Measurements from ENCODE around the gene TPBGL. TPM values are rescaled to one million over a fixed set of nuclear protein-coding genes. Genes with fewer than 3 reads are reported as not detected.

TPBGL gene
- total and polyA plus RNA-seq, 2 of the 4 experiments (the other 2 are of a cell fraction): not detected

DNA sequence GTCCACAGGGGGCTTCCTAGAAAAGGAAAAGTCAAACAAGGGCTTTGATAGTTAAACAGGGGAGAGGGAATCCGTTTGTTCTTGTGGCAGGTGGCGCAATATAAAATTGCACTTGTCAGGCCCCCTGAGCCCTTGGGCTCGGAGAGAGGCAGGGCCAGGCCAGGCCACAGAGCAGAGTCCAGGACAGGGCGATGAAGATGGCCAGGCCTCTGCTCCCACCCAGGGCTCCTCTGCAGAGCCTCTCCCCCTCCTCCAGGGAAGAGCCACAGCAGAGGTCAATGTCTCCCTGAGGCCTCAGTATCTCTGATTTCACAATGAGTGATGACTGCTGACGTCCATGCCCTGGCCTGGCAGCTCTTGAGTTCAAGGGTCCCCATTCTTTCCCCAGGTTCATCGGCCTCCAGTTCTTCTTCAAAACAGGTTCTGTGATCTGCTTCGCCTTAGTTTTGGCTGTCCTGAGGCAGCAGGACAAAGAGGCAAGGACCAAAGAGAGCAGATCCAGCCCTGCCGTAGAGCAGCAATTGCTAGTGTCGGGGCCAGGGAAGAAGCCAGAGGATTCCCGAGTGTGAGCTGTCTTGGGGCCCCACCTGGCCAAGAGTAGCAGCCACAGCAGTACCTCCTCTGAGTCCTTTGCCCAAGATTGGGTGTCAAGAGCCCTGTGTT is 36.4 kb upstream of the TPBGL start:
- Histone ChIP-seq H2BK5ac (ENCODE audit: low read depth, low read length, poor library complexity, severe bottlenecking) (no peak overlapping the region), H4K20me1 (ENCODE audit: insufficient read depth, low read length) (no peaks in the 10 kb centered on the region), H3K36me3 (ENCODE audit: control insufficient read depth, insufficient read depth, low read length) (no peaks in the 10 kb centered on the region), H3K56ac (ENCODE audit: extremely low read depth, insufficient read depth, low read length) (no peak overlapping the region), H3K9me1 (ENCODE audit: insufficient read depth, low read length) (no peaks in the 10 kb centered on the region), H3K9me3 (ENCODE audit: control insufficient read depth, insufficient read depth, low read length) (no peaks in the 10 kb centered on the region), H3K27me3 (ENCODE audit: control insufficient read depth, insufficient read depth, low read length) (peaks cover 52% of the 10 kb centered on the region), H3K18ac (ENCODE audit: low read depth, low read length) (no peak overlapping the region), H2BK20ac (ENCODE audit: low read depth, low read length) (no peak overlapping the region), H2AK9ac (replicated peaks; ENCODE audit: low read depth, low read length, poor library complexity) (no peak overlapping the region), H4K91ac (ENCODE audit: insufficient read depth, low read depth, low read length) (no peak overlapping the region), H2AFZ (replicated peaks; ENCODE audit: low read length, poor library complexity) (no peak overlapping the region), H3K4ac (ENCODE audit: low read depth, low read length) (no peak overlapping the region), H3K4me3 (ENCODE audit: insufficient read depth, low read depth, low read length) (no peak overlapping the region), H3K23ac (ENCODE audit: low read depth, low read length) (no peak overlapping the region), H3K79me1 (ENCODE audit: low read depth in 1 of 2, low read length in 2 of 2) (no peaks in the 10 kb centered on the region), H2BK15ac (ENCODE audit: low read depth, low read length) (no peak overlapping the region), H2BK120ac (ENCODE audit: low read depth, low read length) (no peak overlapping the region), H3K14ac (replicated peaks; ENCODE audit: low read depth, low read length) (no peak overlapping the region), H3K9ac (ENCODE audit: low read depth, low read length) (no peak overlapping the region), H4K8ac (ENCODE audit: low read depth in 2 of 2, low read length in 2 of 2) (no peak overlapping the region), H4K5ac (ENCODE audit: low read depth, low read length) (no peak overlapping the region), H3K4me2 (ENCODE audit: low read depth, low read length) (no peak overlapping the region), H3K27ac (ENCODE audit: insufficient read depth, low read length) (no peak overlapping the region), H2AK5ac (ENCODE audit: low read depth, low read length) (no peak overlapping the region), H3K4me1 (ENCODE audit: control insufficient read depth, insufficient read depth, low read length) (no peaks in the 10 kb centered on the region)
- in situ Hi-C loops (cut with MboI; ENCODE audit: low sequenced_read_pairs): loop anchor here (5.0 kb wide), 2 partner anchors 57 to 182 kb away; no protein-coding TSS in a partner anchor
- DNase-seq: no peak
- intact Hi-C loops (cut with micrococcal nuclease): loop anchor here (2.0 kb wide), 1 partner anchor 275 kb away; no protein-coding TSS in a partner anchor
- ChIA-PET CTCF (interaction anchor here (1.0 to 2.4 kb wide), 15 partner anchors 9 to 275 kb away, joined by 3 to 43 read pairs (median 6); partner anchors contain the start of gene SLCO2B1), POLR2A (ENCODE audit: unreplicated experiment) (no interaction called here)
- TF ChIP-seq SMC3 (IDR thresholded peaks at IDR 0.05; ENCODE audit: low read depth, low read length): no peak
- TF ChIP-seq BHLHE40 (IDR thresholded peaks at IDR 0.05; ENCODE audit: low read depth, low read length): no peak
- no peak for TF ChIP-seq RCOR1 (IDR thresholded peaks at IDR 0.05; ENCODE audit: insufficient replicate concordance, low read length)
- no peak for TF ChIP-seq NFE2L2 (IDR thresholded peaks at IDR 0.05; ENCODE audit: low read depth, low read length)
- TF ChIP-seq MAFK (IDR thresholded peaks at IDR 0.05; ENCODE audit: low read depth, low read length): no peak
- no peak for TF ChIP-seq POLR2A (IDR thresholded peaks at IDR 0.05; ENCODE audit: low read depth, low read length)
- TF ChIP-seq MAZ (IDR thresholded peaks at IDR 0.05; ENCODE audit: borderline replicate concordance, low read depth, low read length): no peak
- TF ChIP-seq CTCF (conservative IDR thresholded peaks at IDR 0.05; ENCODE audit: low read depth, low read length): no peak
- TF ChIP-seq CEBPB (IDR thresholded peaks at IDR 0.05; ENCODE audit: low read depth, low read length): no peak
- no peak for TF ChIP-seq CHD1 (IDR thresholded peaks at IDR 0.05; ENCODE audit: low read depth, low read length)
- no peak for TF ChIP-seq RAD21 (IDR thresholded peaks at IDR 0.05; ENCODE audit: low read length)
- TF ChIP-seq RFX5 (IDR thresholded peaks at IDR 0.05; ENCODE audit: low read depth, low read length): no peak
- TF ChIP-seq FOS (IDR thresholded peaks at IDR 0.05; ENCODE audit: low read depth, low read length): no peak
- no peak for TF ChIP-seq USF2 (IDR thresholded peaks at IDR 0.05; ENCODE audit: low read depth, low read length)
- TF ChIP-seq MXI1 (IDR thresholded peaks at IDR 0.05; ENCODE audit: borderline replicate concordance, low read depth, low read length): no peak
- TF ChIP-seq, protein P1, sequence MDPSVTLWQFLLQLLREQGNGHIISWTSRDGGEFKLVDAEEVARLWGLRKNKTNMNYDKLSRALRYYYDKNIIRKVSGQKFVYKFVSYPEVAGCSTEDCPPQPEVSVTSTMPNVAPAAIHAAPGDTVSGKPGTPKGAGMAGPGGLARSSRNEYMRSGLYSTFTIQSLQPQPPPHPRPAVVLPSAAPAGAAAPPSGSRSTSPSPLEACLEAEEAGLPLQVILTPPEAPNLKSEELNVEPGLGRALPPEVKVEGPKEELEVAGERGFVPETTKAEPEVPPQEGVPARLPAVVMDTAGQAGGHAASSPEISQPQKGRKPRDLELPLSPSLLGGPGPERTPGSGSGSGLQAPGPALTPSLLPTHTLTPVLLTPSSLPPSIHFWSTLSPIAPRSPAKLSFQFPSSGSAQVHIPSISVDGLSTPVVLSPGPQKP (IDR thresholded peaks at IDR 0.05; ENCODE audit: borderline replicate concordance, low read depth, low read length): no peak
- no peak for ATAC-seq (ENCODE audit: low read depth)
- 44% methylated on average over 4 of the region's 10 CpGs; no CpG with 5 or more reads in 1 of the 2 experiments for WGBS, 2 experiments (ENCODE audit: extremely low coverage in 2 of 2, insufficient read length in 1 of 2)
- BruUV-seq (replicated peaks): no TSS peak
- dilution Hi-C loops (cut with HindIII; ENCODE audit: low sequenced_read_pairs, unreplicated experiment): no loop called here

All from IMR-90 (cell line).